Stimulated activated CD4-positive, alpha-beta T cell treated with anti-CD3 and anti-CD28 coated beads, TNF-alpha, amount 100 ng/mL, for 4 hours (primary cell): ENCODE data around the gene ZDHHC11.

Experiments used
- DNase-seq, 3 experiments: peaks; one replicate each; pipeline ENCODE4 v3.0.0-alpha.2; 2020; ENCODE audit warnings: low read depth in 3 of 3

Gene ZDHHC11

DNA sequence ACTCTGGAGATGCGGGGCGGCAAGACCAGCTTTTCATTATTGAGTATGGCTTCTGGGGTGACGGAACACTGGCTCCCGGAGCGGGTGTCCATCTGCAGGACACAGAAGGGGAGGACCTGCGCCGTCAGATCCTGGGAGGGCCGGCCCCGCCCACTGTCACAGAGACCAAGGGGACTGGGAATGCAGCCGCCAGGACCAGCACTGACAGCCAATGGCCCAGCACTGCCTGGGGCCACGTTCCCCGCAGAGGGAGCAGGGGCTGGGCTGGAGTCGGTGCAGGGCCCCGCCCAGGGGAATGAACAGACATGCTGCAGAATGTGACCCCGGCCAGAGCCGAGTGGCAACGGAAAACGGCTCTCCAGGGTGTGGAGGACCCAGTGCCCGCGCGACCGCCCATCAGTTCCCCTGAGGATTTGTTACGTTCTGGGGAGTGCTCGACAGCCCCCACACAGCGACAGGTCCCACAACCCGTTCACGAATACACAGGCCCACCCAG is at the start of gene ZDHHC11:
ZDHHC11 (minus strand) TSS at position 476 of the 496 bp plus-strand sequence; CDS start at position 92, 384 bp downstream.
- DNase-seq = no peak

DNA sequence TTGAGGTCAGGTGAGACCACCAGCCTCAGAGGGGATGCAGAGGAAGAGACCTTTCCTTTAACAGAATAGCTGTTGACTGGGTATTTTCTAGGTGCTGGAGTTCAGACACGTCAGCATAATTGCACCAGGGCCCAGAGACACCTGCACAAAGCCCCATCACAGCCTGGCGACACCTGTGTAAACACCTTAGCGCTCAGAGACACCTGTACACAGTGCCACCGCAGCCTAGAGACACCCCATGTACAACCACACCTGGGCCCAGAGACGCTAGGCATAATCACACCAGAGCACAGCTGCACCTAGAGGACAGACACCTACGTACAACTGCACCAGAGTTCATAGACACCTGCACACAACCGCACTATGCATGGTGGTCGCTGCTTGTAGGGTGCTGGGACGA is 42.9 kb upstream of the ZDHHC11 start:
- no peak for DNase-seq

DNA sequence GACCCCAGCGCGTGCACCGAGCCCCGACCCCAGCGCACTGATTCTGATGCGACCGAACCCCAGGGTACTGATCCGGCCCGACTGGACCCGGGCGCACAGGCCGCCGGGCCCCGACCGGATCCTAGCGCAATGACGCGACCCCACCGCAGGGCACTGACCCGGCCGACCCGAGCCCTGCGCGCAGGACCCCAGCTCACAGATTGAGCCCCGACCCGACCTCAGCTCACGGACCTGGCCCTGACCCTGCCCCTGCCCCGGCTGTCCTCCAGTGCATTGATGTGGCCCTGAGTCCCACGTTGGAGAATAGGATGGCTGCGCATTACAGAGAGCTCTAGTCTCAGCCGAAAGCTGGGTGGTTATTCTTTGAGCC is 42.3 kb upstream of the ZDHHC11 start:
- no peak for DNase-seq

DNA sequence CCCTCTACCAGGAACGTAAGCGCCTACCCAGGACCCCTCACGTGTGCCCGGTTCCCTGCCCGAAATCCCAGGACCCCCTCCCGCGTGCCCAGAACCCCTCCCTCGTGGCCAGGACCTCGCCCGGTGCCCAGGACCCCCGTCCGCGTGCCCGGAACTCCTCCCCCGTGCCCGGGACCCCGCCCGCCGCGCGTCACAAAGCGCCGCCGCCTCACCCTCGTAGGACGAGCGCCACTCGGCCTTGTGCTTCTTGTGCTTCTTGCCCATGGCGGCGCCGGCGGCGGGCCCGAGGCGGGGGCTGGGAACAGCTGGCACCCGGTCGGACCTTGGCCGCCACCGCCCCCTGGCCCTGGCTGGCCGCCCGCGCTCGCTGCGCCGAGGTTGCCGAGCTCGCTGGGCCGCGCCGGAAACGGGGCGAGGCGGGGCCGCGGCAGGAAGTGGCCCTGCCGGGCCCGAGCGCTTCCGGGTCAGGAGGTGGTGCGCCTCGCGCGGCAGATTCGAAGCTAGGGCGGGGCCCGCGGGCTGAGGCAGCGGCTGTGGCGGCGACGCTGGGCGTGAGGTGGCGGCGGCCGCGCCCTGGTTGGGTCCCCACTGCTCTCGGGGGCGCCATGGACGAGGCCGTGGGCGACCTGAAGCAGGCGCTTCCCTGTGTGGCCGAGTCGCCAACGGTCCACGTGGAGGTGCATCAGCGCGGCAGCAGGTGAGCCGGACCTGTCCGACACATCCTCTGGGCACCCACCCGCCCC is 41.8 kb upstream of the ZDHHC11 start, which contains the start of the genes BRD9 and TRIP13:
BRD9 (minus strand) TSS at position 408 of the 743 bp plus-strand sequence; CDS start at position 264, 144 bp downstream.
TRIP13 (plus strand) TSS at position 491 of the 743 bp plus-strand sequence; CDS start at position 606, 115 bp downstream.
- DNase-seq = peak; percentile 65 to 73 (median 67)

DNA sequence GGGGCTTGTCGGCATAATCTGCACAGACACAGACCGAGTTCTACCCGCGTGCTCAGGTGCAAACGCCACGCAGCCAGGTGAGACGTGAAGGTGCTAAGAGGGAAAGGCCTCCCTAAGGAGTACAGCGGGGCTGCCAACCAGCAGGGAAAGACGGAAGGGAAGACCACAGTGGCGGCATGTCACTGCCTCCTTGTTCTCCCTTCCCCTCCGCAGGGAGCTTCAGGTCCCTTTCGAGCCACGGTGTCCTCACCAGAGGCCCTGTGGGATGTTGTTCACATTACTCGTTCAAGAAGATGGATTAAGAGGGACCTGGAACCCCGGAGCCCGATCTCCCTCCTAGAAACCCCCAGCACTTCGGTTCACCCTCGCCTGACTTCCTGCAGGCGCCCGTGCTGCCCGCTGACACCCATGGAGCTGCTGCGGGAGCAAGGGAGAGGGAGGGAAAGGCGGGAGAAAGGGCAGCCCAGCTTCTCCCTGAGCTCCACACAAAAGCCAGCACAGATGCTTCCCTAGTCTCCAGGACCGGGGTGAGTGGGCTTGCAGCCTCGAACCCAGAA is 41.1 kb upstream of the ZDHHC11 start:
- DNase-seq = no peak

DNA sequence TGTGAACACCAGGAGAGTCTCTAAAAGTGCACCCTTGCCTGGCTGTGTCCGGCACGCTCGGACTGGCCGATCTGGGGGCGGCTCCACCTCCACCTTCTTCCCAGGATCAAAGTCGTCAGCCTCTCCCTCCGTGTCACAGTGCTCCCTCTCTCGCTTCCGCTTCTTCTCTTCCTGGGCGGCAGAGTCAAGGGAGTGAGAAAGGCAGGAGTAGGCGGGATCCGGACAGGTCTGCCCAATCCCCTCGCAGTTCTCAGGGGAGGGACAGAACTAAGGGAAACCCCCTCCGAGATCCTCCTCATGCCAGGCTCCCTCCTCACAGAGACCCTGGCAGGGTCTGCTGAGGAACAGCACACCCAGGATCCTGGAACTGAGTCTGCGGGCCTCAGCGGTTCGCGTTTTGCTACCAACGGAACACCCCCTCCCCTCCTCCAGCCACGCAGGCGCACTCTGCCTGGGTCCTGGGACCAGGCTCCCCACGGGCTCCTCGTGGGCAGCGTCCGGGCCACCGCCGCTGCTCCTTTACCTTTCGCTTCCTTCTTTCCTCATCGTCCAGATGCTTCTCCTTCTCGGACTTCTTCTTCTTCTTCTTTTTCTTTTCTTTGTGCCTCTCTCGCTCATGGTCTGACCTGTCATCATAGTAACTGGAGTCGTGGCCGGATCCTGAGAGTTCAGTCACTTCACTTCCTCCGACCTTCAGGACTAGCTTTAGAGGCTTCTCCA is 40.5 kb upstream of the ZDHHC11 start:
- no peak for DNase-seq

DNA sequence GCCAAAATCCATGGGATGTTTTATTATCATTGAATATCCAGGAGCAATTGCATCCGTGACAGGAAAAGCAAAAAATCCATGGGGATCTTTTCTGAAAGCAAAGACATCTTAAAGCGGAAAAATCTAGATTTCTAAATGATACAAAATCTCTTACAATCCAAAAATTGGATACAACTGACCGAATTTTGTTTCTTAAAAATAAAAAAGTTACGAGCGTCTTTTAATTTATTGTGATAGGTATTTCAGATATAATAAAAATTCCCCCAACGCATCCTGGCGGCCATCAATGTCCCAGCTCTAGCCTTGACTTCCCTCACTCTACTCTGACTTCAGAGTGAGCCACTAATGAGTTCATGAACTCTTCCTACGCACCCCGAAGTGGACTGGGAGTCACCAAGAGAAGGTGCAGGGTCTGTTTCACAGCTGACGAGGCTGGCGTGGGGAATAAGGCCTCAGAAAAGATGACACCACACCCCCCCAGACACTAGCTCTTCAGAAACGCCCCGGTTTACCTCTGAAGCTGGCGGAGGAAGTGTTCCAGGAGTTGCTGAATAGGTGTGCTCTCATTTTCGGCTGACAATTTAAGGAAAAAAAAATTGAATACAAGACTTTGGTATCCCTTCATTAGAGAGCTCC is 38.4 kb upstream of the ZDHHC11 start:
- no peak for DNase-seq

DNA sequence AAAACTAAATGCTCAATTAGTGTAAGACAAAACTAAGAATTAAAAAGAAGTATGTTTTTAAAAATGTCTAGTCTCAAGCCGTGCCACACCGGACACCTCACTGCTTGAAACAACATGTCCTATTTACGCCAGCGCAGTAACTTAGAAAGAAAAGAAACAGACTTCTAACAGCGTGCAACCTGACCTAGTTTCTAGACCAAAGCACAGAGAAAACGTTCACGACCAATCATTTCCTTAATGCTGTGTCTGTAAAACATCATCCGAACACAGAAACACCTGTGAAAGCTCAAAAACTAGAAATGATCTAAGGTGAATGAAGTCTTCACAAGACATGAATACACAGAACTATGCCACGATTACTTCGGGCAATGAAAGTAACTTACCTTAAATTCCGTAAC is 37.9 kb upstream of the ZDHHC11 start:
- no peak for DNase-seq

DNA sequence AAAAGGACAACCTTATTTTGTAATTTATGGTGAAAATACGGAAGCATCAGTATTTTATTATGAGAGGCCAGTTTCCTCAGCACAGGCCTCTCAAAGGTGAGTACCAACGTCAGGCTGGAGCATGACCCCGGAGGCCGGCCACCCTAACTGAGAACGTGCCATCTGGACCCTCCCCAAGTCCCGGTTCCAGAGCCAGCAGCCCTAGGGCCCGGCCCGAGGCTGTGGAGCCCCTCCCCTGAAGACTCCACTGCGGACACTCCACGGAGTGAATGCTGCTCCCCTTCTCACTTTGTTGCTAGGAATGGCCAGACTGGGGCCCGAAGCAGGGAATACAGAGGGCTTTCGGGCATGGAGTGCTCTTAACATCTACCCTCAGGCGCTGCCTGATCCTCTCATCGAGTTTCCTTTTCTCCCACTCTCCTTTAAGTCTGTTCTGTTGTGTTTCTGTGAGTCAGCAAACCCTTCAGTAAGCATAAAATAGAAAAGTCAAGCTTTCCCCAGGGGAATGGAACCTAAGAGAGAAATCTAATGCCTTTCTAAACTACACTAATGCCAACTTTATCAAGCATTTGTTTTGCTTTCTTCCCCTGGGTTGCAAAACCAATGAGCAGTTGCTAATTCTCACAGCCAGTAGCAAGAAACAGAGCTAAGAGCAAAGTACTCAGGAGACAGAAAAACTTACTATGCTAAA is 37.3 kb upstream of the ZDHHC11 start:
- no peak for DNase-seq

DNA sequence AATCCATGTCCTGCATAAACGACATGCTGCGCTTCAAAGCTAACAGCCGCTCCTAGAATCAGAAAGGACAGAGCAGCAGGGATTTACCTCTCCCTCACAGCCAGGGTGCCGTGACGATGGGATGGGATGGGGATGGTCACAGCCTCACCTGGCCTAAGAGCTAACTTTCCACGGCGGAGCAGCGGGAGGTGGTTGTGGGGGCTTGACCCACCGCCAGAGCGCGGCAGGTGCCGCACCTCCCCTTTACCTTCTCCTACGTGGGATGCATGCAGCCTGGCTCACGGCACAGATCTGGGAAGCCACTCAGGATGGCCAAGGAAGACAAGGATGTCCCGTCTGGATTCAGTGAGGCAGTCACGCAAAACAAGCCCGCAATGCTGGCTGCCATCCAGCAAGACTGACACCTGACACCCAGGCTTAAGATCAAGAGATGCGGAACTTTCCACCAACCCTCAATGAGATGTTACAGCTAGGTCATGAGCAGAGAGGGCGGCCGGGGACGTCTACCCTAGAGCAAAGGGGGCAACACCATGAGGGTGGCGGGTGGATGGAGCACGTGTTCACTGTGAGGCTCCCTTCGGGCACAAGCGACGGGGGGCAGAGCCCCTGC is 36.0 kb upstream of the ZDHHC11 start:
- no peak for DNase-seq

DNA sequence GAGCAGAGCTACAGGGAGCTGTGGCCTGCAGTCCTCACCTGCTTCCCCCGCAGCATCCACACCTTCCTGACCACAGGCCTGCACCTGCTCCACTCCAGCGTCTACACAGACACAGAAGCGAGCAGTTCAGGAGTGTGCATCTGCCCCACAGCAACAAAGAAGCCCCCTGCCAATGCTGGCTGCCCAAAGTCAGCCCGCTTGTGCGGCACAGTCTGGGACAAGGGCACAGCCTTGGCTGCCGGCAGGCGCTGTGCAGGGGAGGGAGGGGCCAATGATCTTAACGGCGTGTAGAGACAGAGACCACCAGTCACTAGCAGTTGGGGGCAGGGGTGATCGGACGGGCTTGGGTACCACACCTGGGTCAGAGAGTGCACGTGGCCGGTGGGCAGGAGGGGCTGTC is 35.2 kb upstream of the ZDHHC11 start:
- no peak for DNase-seq

- DNase-seq = no peak
These were observed 34.7 kb upstream of the ZDHHC11 start for GRCh38 chr5:885529-885928.

GRCh38 chr5:885127-885442 is 34.3 kb upstream of the ZDHHC11 start:
- DNase-seq = no peak

DNA sequence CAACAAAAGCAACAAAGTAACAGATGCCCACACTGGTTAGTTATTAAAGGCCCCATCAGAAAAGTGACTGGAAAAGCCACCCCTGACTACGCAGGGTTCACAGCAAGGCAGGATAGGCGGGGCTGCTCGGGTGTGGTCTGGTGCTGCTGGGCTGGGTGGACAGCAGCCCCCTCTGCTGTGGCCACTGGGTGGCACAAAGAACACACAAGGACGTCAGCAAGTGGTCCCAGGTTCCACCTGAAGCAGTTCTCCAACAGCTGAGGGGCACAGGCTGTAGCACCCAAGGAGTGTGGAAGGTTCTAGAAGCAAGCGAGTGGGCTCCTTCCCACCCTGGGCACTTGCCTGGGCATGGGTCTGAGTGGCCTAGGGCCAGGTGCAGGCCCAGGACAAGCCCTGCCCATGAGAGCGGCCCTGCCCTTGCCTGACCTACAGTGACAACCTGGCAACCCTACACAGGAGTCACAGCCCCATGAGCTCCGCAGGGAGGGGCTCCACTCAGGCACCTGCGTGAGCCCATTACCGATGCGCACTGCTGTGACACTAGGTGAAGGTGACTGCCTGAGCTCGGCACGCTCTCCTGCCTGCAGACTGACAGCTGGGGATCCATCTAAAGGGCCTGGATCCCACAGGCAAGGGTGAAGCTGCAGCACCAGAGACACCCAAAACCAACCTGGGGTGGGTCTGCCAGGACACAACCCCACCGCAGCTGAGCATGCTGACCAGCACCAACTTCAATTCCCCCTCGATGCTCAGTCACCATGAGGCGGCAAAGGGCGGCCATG is 33.8 kb upstream of the ZDHHC11 start:
- no peak for DNase-seq

DNA sequence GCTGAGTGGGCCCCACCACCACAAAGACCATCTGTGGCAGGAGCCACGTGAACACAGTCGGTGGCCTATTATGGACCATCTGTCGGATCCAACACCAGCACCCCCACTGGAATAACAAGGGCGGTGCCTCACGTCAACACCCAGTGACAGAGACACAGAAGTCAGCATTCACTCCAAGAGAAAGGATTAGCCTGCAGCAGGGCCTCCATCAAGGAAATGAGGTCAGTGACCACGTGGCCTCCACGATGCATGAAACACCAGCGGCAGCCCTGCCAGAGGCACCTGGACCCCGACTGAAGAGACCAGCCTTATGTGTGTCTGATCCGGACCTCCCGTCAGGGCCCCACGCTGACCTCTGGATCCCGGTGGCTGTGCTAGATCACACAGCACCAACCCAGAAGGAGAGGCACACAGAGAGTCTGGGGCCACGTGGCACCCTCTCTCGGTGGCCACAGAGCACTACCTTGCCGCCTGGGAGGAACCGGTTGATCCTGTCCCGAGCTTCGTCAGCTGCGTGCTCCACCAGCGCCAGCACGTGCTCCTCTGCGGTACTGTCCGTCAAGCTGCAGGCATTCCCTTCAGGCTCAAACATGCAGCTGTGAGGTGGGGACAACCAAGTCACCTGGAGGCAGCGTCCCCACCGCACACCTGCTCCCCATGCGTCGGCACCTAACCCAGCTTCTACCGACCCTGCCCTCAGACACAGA is 32.8 kb upstream of the ZDHHC11 start:
- no peak for DNase-seq

DNA sequence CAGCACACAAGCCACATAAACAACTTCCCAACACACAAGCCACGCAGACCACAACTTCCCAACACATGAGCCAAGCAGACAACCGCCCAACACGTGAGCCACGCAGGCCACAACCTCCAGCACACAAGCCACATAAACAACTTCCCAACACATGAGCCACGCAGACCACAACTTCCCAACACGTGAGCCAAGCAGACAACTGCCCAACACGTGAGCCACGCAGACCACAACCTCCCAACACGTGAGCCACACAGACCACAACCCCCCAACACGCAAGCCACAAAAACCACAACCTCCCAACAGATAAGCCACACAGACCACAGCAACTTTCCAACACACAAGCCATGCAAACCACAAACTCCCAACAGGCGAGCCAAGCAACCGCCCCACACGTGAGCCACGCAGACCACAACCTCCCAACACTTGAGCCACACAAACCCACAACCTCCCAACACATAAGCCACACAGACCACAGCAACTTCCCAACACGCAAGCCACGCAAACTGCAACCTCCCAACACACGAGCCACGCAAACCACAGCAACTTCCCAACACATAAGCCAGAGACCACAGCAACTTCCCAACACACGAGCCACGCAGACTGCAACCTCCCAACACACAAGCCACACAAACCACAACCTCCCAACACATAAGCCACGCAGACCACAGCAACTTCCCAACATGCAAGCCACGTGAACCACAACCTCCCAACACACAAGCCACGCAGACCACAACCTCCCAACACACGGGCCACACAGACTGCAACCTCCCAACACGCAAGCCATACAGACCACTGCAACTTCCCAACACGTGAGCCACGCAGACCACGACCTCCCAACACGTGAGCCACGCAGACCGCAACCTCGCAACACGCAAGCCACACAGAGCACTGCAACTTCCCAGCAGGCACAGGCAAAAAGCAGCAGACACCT is 31.7 kb upstream of the ZDHHC11 start:
- DNase-seq = no peak

DNA sequence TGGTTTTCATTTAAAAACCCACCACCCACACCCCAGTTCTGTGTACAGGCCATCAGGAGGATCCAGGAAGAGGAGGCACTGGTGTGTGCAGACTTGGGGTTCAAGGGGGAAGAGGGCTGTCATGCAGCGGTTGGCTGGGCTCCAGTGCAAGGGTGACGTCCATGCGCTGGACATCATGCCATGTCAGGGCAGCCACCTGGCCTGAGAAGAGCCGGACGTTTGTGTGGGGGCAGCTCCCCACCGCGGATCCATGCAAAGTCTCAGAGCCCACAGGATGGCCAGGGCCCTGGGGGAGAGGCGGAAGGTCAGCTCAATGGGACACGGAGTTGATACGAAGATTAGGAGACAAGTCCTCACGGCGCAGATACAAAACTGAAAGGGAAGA is 30.8 kb upstream of the ZDHHC11 start:
- no peak for DNase-seq

DNA sequence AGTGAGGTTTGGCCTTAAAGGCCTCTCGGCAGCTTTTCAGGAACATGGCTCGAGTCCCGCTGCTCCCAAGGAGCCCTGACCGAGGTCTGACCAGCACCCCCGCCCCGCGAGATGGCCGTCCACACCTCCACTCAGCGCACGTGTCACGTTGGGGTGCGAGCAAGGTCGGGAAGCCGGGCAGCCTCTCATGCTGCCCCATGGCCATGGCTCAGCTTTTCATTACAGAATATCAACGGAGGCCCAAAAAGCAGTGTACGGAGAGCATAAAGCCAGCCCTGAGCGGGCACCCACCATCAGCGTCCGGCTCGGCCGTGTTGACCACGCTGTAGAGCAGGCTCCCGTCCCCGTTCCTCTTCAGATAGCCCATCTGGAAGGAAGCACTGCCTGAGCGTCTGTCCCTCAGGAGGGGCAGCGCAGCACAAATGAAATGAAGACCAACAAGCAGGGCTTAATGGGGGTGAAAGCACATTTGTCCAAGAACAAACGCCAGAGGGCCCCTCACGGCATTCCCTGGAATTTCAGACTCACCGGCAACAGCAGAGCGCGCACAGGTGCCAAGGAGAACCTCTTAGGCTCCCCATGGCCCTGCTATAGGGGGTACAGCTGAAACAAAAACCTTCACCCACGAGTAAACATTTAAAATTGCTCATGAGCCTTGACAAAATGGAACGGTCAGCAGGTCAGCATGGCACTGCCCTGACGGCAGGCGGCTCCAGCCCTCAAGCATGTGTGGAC is 30.2 kb upstream of the ZDHHC11 start:
- no peak for DNase-seq
